Glutamatergic neuron (in vitro differentiated cells): ENCODE measurements around the gene TMEM184A. TPM values are rescaled to one million over a fixed set of nuclear protein-coding genes. Genes with fewer than 3 reads are reported as not detected.

ENCODE experiments used
- DNase-seq: peaks from one replicate; pipeline ENCODE4 v3.0.0; 2022
- H3K27ac Mint-ChIP-seq: one replicate; pipeline ENCODE4 v1.8.0; 2020; ENCODE audit warnings: mild to moderate bottlenecking, mixed read lengths, inconsistent platforms; ENCODE audit not compliant: unreplicated experiment
- H3K27me3 Mint-ChIP-seq: one replicate; pipeline ENCODE4 v1.8.0; 2020; ENCODE audit warnings: mild to moderate bottlenecking, moderate library complexity, mixed read lengths, inconsistent platforms; ENCODE audit not compliant: unreplicated experiment
- H3K36me3 Mint-ChIP-seq: one replicate; pipeline ENCODE4 v1.8.0; 2020; ENCODE audit warnings: mild to moderate bottlenecking, mixed read lengths, inconsistent platforms; ENCODE audit not compliant: unreplicated experiment
- H3K4me1 Mint-ChIP-seq: one replicate; pipeline ENCODE4 v1.8.0; 2020; ENCODE audit warnings: mild to moderate bottlenecking, low read depth, mixed read lengths, inconsistent platforms; ENCODE audit not compliant: unreplicated experiment
- H3K4me3 Mint-ChIP-seq: one replicate; pipeline ENCODE4 v1.8.0; 2020; ENCODE audit warnings: mild to moderate bottlenecking, mixed read lengths, inconsistent platforms; ENCODE audit not compliant: unreplicated experiment
- H3K9me3 Mint-ChIP-seq: one replicate; pipeline ENCODE4 v1.8.0; 2020; ENCODE audit warnings: mild to moderate bottlenecking, moderate library complexity, mixed read lengths, inconsistent platforms; ENCODE audit not compliant: unreplicated experiment
- total RNA-seq: library from RNA; stranded (reverse); fragmentation: NEBNext Ultra II Directional; extraction: Animal tissue kit (Norgen Biotek cat#: 25700); gene quantifications from one replicate; pipeline ENCODE4 v1.2.1, GENCODE V29; 2021; ENCODE audit not compliant: unreplicated experiment
- TF ChIP-seq, protein P1 (sequence below): fragments of 200-600 bp; sonication (generic); IDR thresholded peaks from one replicate; pipeline ENCODE4 v1.5.0; 2021; ENCODE audit not compliant: partially characterized antibody, unreplicated experiment

The TMEM184A gene
- total RNA-seq, 1 donor from 2014 or later, result 20.7 TPM

- peaks cover 2% of the 10 kb centered on the region for H3K9me3 Mint-ChIP-seq
- H3K27ac Mint-ChIP-seq, result no peak overlapping the region
- H3K27me3 Mint-ChIP-seq, result peaks cover 3% of the 10 kb centered on the region
- TF ChIP-seq, protein P1, sequence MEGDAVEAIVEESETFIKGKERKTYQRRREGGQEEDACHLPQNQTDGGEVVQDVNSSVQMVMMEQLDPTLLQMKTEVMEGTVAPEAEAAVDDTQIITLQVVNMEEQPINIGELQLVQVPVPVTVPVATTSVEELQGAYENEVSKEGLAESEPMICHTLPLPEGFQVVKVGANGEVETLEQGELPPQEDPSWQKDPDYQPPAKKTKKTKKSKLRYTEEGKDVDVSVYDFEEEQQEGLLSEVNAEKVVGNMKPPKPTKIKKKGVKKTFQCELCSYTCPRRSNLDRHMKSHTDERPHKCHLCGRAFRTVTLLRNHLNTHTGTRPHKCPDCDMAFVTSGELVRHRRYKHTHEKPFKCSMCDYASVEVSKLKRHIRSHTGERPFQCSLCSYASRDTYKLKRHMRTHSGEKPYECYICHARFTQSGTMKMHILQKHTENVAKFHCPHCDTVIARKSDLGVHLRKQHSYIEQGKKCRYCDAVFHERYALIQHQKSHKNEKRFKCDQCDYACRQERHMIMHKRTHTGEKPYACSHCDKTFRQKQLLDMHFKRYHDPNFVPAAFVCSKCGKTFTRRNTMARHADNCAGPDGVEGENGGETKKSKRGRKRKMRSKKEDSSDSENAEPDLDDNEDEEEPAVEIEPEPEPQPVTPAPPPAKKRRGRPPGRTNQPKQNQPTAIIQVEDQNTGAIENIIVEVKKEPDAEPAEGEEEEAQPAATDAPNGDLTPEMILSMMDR, result no peak
- H3K36me3 Mint-ChIP-seq, result peaks cover 11% of the 10 kb centered on the region
- DNase-seq, result no peak
- no peak overlapping the region for H3K4me3 Mint-ChIP-seq
- H3K4me1 Mint-ChIP-seq, result no peaks in the 10 kb centered on the region
Observed at GRCh38 chr7:1494866-1495563, 61.0 kb downstream of the TMEM184A start.

GRCh38 chr7:1494447-1494846 lies 61.6 kb downstream of the TMEM184A start:
- Mint-ChIP-seq H3K4me1 (no peaks in the 10 kb centered on the region), H3K27ac (no peak overlapping the region), H3K36me3 (peaks cover 11% of the 10 kb centered on the region), H3K9me3 (peaks cover 2% of the 10 kb centered on the region), H3K4me3 (no peak overlapping the region), H3K27me3 (peaks cover 3% of the 10 kb centered on the region)
- TF ChIP-seq, protein P1, result no peak
- no peak for DNase-seq

GRCh38 chr7:1493571-1493970 lies 62.4 kb downstream of the TMEM184A start:
- no peak overlapping the region for H3K27ac Mint-ChIP-seq
- TF ChIP-seq, protein P1, result no peak
- DNase-seq, result no peak
- H3K36me3 Mint-ChIP-seq, result peaks cover 11% of the 10 kb centered on the region
- H3K4me1 Mint-ChIP-seq, result no peaks in the 10 kb centered on the region
- H3K27me3 Mint-ChIP-seq, result peaks cover 3% of the 10 kb centered on the region
- peaks cover 2% of the 10 kb centered on the region for H3K9me3 Mint-ChIP-seq
- H3K4me3 Mint-ChIP-seq, result no peak overlapping the region

GRCh38 chr7:1493129-1493528 lies 62.9 kb downstream of the TMEM184A start:
- no peak overlapping the region for H3K4me3 Mint-ChIP-seq
- H3K9me3 Mint-ChIP-seq, result peaks cover 2% of the 10 kb centered on the region
- H3K36me3 Mint-ChIP-seq, result peaks cover 11% of the 10 kb centered on the region
- H3K27ac Mint-ChIP-seq, result no peak overlapping the region
- no peak for DNase-seq
- H3K27me3 Mint-ChIP-seq, result peaks cover 3% of the 10 kb centered on the region
- H3K4me1 Mint-ChIP-seq, result no peaks in the 10 kb centered on the region
- TF ChIP-seq, protein P1, result no peak

GRCh38 chr7:1492640-1493039 lies 63.4 kb downstream of the TMEM184A start:
- Mint-ChIP-seq H3K4me1 (no peaks in the 10 kb centered on the region), H3K27me3 (peaks cover 3% of the 10 kb centered on the region), H3K27ac (no peak overlapping the region), H3K9me3 (peaks cover 2% of the 10 kb centered on the region), H3K4me3 (no peak overlapping the region), H3K36me3 (peaks cover 11% of the 10 kb centered on the region)
- DNase-seq, result no peak
- TF ChIP-seq, protein P1, result no peak

Other genes starting within 250 kb of the TMEM184A start
- 28.0 TPM for gene MICALL2, start 96.7 kb downstream of the TMEM184A start, total RNA-seq
- 108 TPM for gene INTS1, start 51.8 kb downstream of the TMEM184A start, total RNA-seq
- gene MAFK, start 25.5 kb downstream of the TMEM184A start, total RNA-seq, result 10.5 TPM
- gene PSMG3, start 13.8 kb upstream of the TMEM184A start, total RNA-seq, result 56.6 TPM
- gene ELFN1, start 114.1 kb upstream of the TMEM184A start, total RNA-seq, result 40.0 TPM